K562 (cell line): ENCODE measurements around the gene SLC10A3. TPM values are rescaled to one million over a fixed set of nuclear protein-coding genes. Genes with fewer than 3 reads are reported as not detected.

ENCODE experiments used
- EHMT2 ChIP-seq: fragments of 450-650 bp; IDR thresholded peaks from 2 replicates; pipeline ENCODE4 v1.6.1; 2018; ENCODE audit warnings: antibody characterized with exemption
- FIP1L1 ChIP-seq: fragments of 200-400 bp; formaldehyde crosslinking; IDR thresholded peaks from 2 replicates; pipeline ENCODE4 v1.6.1; 2018; ENCODE audit warnings: mild to moderate bottlenecking, low read depth, low read length; ENCODE audit not compliant: poor library complexity, severe bottlenecking
- GABPA ChIP-seq: fragments of 200-800 bp; sonication (Bioruptor generic); conservative IDR thresholded peaks from 2 replicates; pipeline ENCODE4 v1.6.1; 2016; ENCODE audit warnings: low read depth, missing genetic modification characterization, missing compliant biosample characterization
- HDAC3 ChIP-seq: fragments of 450-650 bp; IDR thresholded peaks from 2 replicates; pipeline ENCODE4 v1.6.1; 2018; ENCODE audit warnings: borderline replicate concordance, mild to moderate bottlenecking, moderate library complexity; ENCODE audit not compliant: partially characterized antibody
- IFI16 ChIP-seq: fragments of 250-450 bp; sonication (Bioruptor Pico); IDR thresholded peaks from 2 replicates; pipeline ENCODE4 v2.1.2; 2022; ENCODE audit warnings: mild to moderate bottlenecking, inconsistent platforms
- POLR2AphosphoS2 ChIP-seq: IDR thresholded peaks from 2 replicates; pipeline ENCODE4 v1.6.1; 2012; ENCODE audit warnings: low read length, improper control_type of control experiment
- SMARCA4 ChIP-seq: fragments of 450-650 bp; IDR thresholded peaks from 2 replicates; pipeline ENCODE4 v1.6.1; 2016
- SUPT5H ChIP-seq: fragments of 450-650 bp; IDR thresholded peaks from 2 replicates; pipeline ENCODE4 v1.6.1; 2016
- XRCC3 ChIP-seq: fragments of 450-650 bp; IDR thresholded peaks from 2 replicates; pipeline ENCODE4 v1.6.1; 2017; ENCODE audit warnings: mild to moderate bottlenecking, moderate library complexity
- ZNF197 ChIP-seq: fragments of 200-800 bp; sonication (Bioruptor generic); IDR thresholded peaks from 2 replicates; pipeline ENCODE4 v1.6.1; 2016; ENCODE audit warnings: low read depth, missing genetic modification characterization, missing compliant biosample characterization
- ZNF217 ChIP-seq: sonication (generic); formaldehyde crosslinking; IDR thresholded peaks from 2 replicates; pipeline ENCODE4 v1.8.0; 2022; ENCODE audit warnings: mild to moderate bottlenecking, missing genetic modification reagents
- ZNF444 ChIP-seq: fragments of 250-450 bp; sonication (Bioruptor Pico); IDR thresholded peaks from 2 replicates; pipeline ENCODE4 v1.4.0; 2020; ENCODE audit warnings: mild to moderate bottlenecking, moderate library complexity
- ZNF764 ChIP-seq: fragments of 250-450 bp; sonication (Bioruptor Pico); IDR thresholded peaks from 2 replicates; pipeline ENCODE4 v1.4.0; 2020; ENCODE audit warnings: low read depth, mild to moderate bottlenecking, moderate library complexity
- polyA plus RNA-seq, 8 experiments: library from polyadenylated mRNA; depleted of rRNA in 4 of 8; stranded (reverse) in 5 of 8; unstranded in 3 of 8; fragments of >200 nt; fragmentation: Nextera tagmentation in 2 of 8; fragmentation: Illumina TruSeq in 1 of 8; extraction: Ambion mirVana in 2 of 8; extraction: Trizol in 1 of 8; gene quantifications; 2 replicates each; pipeline versions ENCODE4 v1.2.1 to v1.2.3, GENCODE V29; 2011 to 2014; ENCODE audit warnings: inconsistent platforms in 1 of 8, missing spikeins in 1 of 8
- total RNA-seq, 7 experiments: library from RNA; depleted of rRNA in 6 of 7; stranded (reverse); fragments of >200 nt in 6 of 7; fragmentation: Illumina TruSeq in 2 of 7; extraction: Trizol in 2 of 7; gene quantifications; 2 replicates each; pipeline versions ENCODE4 v1.2.1 to v1.2.3, GENCODE V29; 2011 to 2021; ENCODE audit warnings: low replicate concordance in 1 of 7
- TF ChIP-seq, protein P1 (sequence below): sonication (generic); formaldehyde crosslinking; IDR thresholded peaks from 2 replicates; pipeline ENCODE4 v1.8.1; 2023; ENCODE audit warnings: mild to moderate bottlenecking, missing genetic modification reagents
- TF ChIP-seq, protein P2 (sequence below), 2 experiments: fragments of 450-650 bp in 1 of 2; IDR thresholded peaks; 2 replicates each; pipeline ENCODE4 v1.6.1; 2011 to 2017; ENCODE audit warnings: low read depth in 2 of 2, antibody characterized with exemption in 1 of 2, borderline replicate concordance in 1 of 2, low read length in 1 of 2, mild to moderate bottlenecking in 1 of 2, mixed read lengths in 1 of 2; ENCODE audit not compliant: control insufficient read depth in 1 of 2
- TF ChIP-seq, protein P3 (sequence below): IDR thresholded peaks from 2 replicates; pipeline ENCODE4 v1.6.1; 2012; ENCODE audit warnings: low read depth, low read length, improper control_type of control experiment, borderline replicate concordance
- TF ChIP-seq, protein P4 (sequence below): fragments of 250-450 bp; sonication (Bioruptor Pico); IDR thresholded peaks from 2 replicates; pipeline ENCODE4 v1.8.0; 2021; ENCODE audit warnings: borderline replicate concordance, mild to moderate bottlenecking, moderate library complexity; ENCODE audit not compliant: poor library complexity, severe bottlenecking
- TF ChIP-seq, protein P5 (sequence below): fragments of 250-450 bp; sonication (Bioruptor Pico); IDR thresholded peaks from 2 replicates; pipeline ENCODE4 v1.5.0; 2021; ENCODE audit warnings: mild to moderate bottlenecking, moderate library complexity

Gene SLC10A3
- total and polyA plus RNA-seq, 9 of the 15 experiments (the other 6 are each of a cell fraction or from before 2014, with no cell fraction given) = 5.2 to 30.6 (median 16.7) TPM

DNA sequence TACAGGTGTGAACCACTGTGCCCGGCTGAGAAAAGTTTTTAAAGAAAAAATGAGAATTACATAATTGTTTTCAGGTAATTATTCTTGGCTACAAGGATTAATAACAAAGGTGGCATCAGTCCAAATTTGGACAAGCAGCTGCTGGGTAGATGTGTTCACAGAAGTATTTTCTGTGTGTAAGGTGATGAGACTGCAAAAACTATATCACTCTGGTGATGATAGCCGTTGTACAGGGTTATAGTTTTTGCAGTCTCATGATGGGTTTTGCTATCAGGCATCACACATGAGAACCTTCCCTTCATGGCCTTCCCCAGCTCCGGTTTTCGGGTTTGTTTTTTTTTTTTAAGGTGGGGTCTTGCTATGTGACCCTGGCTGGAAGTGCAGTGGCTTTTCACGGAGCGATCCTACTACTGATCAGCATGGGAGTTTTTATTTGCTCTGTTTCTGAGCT is 5.1 kb upstream of the SLC10A3 start (continued):
- TF ChIP-seq, protein P1, sequence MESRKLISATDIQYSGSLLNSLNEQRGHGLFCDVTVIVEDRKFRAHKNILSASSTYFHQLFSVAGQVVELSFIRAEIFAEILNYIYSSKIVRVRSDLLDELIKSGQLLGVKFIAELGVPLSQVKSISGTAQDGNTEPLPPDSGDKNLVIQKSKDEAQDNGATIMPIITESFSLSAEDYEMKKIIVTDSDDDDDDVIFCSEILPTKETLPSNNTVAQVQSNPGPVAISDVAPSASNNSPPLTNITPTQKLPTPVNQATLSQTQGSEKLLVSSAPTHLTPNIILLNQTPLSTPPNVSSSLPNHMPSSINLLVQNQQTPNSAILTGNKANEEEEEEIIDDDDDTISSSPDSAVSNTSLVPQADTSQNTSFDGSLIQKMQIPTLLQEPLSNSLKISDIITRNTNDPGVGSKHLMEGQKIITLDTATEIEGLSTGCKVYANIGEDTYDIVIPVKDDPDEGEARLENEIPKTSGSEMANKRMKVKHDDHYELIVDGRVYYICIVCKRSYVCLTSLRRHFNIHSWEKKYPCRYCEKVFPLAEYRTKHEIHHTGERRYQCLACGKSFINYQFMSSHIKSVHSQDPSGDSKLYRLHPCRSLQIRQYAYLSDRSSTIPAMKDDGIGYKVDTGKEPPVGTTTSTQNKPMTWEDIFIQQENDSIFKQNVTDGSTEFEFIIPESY = no peak
- TF ChIP-seq, protein P2, sequence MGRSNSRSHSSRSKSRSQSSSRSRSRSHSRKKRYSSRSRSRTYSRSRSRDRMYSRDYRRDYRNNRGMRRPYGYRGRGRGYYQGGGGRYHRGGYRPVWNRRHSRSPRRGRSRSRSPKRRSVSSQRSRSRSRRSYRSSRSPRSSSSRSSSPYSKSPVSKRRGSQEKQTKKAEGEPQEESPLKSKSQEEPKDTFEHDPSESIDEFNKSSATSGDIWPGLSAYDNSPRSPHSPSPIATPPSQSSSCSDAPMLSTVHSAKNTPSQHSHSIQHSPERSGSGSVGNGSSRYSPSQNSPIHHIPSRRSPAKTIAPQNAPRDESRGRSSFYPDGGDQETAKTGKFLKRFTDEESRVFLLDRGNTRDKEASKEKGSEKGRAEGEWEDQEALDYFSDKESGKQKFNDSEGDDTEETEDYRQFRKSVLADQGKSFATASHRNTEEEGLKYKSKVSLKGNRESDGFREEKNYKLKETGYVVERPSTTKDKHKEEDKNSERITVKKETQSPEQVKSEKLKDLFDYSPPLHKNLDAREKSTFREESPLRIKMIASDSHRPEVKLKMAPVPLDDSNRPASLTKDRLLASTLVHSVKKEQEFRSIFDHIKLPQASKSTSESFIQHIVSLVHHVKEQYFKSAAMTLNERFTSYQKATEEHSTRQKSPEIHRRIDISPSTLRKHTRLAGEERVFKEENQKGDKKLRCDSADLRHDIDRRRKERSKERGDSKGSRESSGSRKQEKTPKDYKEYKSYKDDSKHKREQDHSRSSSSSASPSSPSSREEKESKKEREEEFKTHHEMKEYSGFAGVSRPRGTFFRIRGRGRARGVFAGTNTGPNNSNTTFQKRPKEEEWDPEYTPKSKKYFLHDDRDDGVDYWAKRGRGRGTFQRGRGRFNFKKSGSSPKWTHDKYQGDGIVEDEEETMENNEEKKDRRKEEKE (IDR thresholded peaks at IDR 0.05; ENCODE audit: borderline replicate concordance in 1 of 2, control insufficient read depth in 1 of 2, low read depth in 2 of 2, low read length in 1 of 2) = no peak
- TF ChIP-seq, protein P3, sequence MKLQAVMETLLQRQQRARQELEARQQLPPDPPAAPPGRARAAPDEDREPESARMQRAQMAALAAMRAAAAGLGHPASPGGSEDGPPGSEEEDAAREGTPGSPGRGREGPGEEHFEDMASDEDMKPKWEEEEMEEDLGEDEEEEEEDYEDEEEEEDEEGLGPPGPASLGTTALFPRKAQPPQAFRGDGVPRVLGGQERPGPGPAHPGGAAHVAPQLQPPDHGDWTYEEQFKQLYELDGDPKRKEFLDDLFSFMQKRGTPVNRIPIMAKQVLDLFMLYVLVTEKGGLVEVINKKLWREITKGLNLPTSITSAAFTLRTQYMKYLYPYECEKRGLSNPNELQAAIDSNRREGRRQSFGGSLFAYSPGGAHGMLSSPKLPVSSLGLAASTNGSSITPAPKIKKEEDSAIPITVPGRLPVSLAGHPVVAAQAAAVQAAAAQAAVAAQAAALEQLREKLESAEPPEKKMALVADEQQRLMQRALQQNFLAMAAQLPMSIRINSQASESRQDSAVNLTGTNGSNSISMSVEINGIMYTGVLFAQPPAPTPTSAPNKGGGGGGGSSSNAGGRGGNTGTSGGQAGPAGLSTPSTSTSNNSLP = no peak
- TF ChIP-seq IFI16 (CRISPR knock-in tag) = no peak
- TF ChIP-seq, protein P4, sequence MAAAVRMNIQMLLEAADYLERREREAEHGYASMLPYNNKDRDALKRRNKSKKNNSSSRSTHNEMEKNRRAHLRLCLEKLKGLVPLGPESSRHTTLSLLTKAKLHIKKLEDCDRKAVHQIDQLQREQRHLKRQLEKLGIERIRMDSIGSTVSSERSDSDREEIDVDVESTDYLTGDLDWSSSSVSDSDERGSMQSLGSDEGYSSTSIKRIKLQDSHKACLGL (CRISPR knock-in tag) = no peak
- no peak for TF ChIP-seq FIP1L1
- no peak for TF ChIP-seq XRCC3
- TF ChIP-seq SMARCA4 = peak; percentile 90
- no peak for TF ChIP-seq ZNF197 (CRISPR knock-in tag)
- TF ChIP-seq, protein P5, sequence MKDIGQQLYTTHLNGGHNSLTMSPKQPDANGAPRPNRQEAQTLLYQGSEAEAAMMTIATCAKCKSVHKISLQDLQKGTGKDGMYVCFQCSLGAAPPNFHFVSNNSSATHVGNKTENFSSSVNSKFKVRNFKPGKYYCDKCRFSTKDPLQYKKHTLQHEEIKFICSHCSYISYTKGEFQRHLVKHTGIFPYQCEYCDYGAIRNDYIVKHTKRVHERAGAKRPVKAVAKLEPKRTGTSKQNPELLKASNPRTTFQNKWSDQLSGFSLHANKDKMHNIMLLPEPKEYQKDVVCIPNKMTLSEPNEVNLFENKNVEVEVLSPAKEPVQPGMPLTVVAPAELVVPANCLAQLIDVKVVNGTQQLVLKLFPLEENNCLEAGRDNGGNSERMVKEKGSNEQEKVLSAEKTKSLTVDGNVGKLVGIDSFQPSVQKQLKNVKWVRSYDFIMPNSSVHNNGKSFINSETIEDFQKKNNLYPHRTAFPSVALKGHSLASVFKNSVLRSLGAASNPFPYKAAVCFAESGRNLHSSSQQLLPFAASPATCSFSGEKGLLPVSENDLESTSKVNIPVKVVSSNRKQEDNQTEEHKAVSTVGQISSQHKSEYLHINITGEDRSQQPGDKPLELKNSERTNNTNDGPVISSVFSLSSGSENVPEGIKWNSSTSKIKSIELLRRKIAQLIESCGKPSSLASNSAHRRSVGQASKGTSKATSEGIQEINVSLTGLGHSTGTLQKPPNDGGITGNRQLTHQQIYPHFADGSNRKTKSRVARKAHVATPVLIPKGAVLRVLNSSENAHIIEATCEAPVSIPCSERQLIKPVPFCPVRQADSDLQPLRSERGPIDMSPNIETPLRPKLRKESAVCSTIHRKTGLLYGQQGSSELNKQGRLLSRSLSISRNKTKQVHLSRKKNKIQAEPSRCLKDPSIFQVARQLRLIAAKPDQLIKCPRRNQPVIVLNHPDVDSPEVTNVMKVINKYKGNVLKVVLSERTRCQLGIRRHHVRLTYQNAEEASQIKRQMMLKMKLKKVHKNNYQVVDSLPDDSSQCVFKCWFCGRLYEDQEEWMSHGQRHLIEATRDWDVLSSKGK (CRISPR knock-in tag) = no peak
- TF ChIP-seq EHMT2 = no peak
- no peak for TF ChIP-seq ZNF444 (CRISPR knock-in tag)
- peak; percentile 47 for TF ChIP-seq HDAC3
- no peak for TF ChIP-seq ZNF217 (CRISPR knock-in tag)
- no peak for TF ChIP-seq SUPT5H
- TF ChIP-seq ZNF764 (CRISPR knock-in tag) = no peak
- TF ChIP-seq GABPA (tag) = no peak
- no peak for TF ChIP-seq POLR2AphosphoS2
